PFSK-1 (cell line): ENCODE data around the gene KDM5A.

Source experiments
- POLR2AphosphoS5 ChIP-seq: IDR thresholded peaks from 2 replicates; pipeline ENCODE4 v1.6.1; 2012; ENCODE audit warnings: low read depth, mild to moderate bottlenecking, control low read depth, low read length, moderate library complexity
- SIN3A ChIP-seq: IDR thresholded peaks from 2 replicates; pipeline ENCODE4 v1.6.1; 2012; ENCODE audit warnings: mild to moderate bottlenecking, low read length, moderate library complexity, borderline replicate concordance; ENCODE audit not compliant: insufficient read depth

DNA sequence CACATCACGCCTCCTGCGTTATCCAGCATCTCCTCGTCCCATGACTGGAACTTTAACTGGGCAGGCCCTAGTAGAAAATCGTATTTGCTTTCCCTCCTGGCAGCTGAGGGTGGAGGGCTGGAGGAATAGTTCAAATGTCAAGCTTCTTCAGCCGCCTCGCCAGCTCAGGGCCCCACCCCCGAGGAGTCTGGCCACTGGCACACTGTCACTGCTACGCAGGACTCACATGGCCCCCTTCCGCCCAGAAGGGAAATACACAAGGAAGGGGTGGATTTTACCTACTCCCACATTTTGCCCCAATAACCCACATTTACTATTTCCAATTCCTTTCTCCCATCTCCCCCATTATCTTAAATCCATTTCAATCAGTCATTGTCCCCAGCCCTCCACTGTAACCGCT, 135.1 kb downstream of the KDM5A start:
- TF ChIP-seq SIN3A (no peak), POLR2AphosphoS5 (no peak)
